ENCODE data around the gene TMEM163. TPM values are rescaled to one million over a fixed set of nuclear protein-coding genes. Genes with fewer than 3 reads are reported as not detected.

TMEM163 gene
- total RNA-seq, 1 donor, result not detected

DNA sequence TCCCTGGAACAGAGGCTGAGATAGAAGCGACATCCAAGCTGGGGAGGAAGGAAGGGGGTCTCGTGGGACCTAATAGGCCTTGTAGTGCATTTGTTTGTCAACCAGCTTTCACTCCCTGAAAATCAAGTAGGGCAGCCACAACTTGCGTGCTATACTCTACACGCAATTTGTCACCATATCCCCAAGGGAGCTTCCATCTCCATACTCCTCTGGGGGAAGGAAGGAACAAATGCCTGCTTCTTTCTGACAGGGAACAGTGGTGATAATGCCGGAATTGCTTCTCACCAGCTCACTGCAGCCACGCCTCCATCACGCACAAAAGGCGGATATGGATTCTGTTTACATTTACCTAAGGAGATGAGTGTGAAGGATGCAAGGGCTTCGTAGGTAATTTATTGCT is 213.4 kb downstream of the TMEM163 start:
- Histone ChIP-seq H2AFZ (ENCODE audit: low read length) (no peak overlapping the region), H3K79me2 (ENCODE audit: insufficient read depth, low read length) (no peaks in the 10 kb centered on the region), H3K4me1 (ENCODE audit: insufficient read depth, low read length) (no peaks in the 10 kb centered on the region), H3K27me3 (ENCODE audit: insufficient read depth, low read length) (peaks cover 6% of the 10 kb centered on the region), H3K36me3 (ENCODE audit: insufficient read depth, low read length) (no peaks in the 10 kb centered on the region), H4K20me1 (ENCODE audit: insufficient read depth, low read length) (no peaks in the 10 kb centered on the region), H3K4me3 (ENCODE audit: insufficient read depth, low read length) (no peak overlapping the region), H3K4me2 (ENCODE audit: insufficient read depth, low read length) (no peak overlapping the region), H3K27ac (ENCODE audit: low read depth, low read length) (no peak overlapping the region), H3K9me3 (ENCODE audit: low read depth, low read length) (no peaks in the 10 kb centered on the region)
- DNase-seq (ENCODE audit: insufficient read length, low spot score, missing footprints), result no peak
- TF ChIP-seq, protein P1, sequence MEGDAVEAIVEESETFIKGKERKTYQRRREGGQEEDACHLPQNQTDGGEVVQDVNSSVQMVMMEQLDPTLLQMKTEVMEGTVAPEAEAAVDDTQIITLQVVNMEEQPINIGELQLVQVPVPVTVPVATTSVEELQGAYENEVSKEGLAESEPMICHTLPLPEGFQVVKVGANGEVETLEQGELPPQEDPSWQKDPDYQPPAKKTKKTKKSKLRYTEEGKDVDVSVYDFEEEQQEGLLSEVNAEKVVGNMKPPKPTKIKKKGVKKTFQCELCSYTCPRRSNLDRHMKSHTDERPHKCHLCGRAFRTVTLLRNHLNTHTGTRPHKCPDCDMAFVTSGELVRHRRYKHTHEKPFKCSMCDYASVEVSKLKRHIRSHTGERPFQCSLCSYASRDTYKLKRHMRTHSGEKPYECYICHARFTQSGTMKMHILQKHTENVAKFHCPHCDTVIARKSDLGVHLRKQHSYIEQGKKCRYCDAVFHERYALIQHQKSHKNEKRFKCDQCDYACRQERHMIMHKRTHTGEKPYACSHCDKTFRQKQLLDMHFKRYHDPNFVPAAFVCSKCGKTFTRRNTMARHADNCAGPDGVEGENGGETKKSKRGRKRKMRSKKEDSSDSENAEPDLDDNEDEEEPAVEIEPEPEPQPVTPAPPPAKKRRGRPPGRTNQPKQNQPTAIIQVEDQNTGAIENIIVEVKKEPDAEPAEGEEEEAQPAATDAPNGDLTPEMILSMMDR (IDR thresholded peaks at IDR 0.05; ENCODE audit: extremely low read depth, low read depth, low read length), result no peak

DNA sequence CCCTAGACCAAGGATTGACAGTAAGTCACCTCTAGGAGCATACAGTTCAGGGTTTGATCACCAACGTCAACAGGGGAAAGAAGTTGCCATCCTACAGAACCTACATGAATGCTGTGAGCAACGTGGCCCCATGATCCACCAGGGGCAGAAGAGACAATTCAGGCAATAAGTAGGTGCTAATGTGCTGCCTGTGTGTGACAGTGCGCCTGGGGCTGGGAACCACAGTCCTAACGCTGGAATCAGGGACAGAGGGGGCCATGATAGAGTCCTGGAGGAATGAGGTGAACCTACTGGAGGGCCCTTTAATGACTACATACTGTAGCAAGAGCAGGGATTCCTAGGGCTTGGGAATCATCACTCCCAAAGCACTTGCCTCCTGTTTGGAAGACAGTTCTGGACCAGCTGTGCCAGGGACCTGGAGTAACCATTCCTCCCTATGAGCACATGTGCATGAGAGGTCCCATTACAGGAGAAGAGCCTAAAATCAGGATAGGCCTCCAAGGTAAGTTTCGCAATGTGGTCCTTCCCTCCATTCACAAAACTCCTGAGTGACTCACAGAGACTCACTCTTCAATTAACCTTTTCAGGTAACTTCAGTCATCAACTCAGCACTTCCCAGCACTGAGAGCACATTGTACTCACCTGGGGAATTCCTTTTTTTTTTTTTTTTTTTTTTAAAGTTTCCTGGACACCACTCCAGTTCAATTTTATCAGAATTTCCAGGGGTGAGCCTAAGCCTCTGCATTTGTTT is 214.0 kb downstream of the TMEM163 start:
- Histone ChIP-seq H3K27ac (ENCODE audit: low read depth, low read length) (no peak overlapping the region), H3K27me3 (ENCODE audit: insufficient read depth, low read length) (peaks cover 6% of the 10 kb centered on the region), H3K36me3 (ENCODE audit: insufficient read depth, low read length) (no peaks in the 10 kb centered on the region), H4K20me1 (ENCODE audit: insufficient read depth, low read length) (no peaks in the 10 kb centered on the region), H2AFZ (ENCODE audit: low read length) (no peak overlapping the region), H3K4me3 (ENCODE audit: insufficient read depth, low read length) (no peak overlapping the region), H3K79me2 (ENCODE audit: insufficient read depth, low read length) (no peaks in the 10 kb centered on the region), H3K4me1 (ENCODE audit: insufficient read depth, low read length) (no peaks in the 10 kb centered on the region), H3K9me3 (ENCODE audit: low read depth, low read length) (no peaks in the 10 kb centered on the region), H3K4me2 (ENCODE audit: insufficient read depth, low read length) (no peak overlapping the region)
- TF ChIP-seq, protein P1 (IDR thresholded peaks at IDR 0.05; ENCODE audit: extremely low read depth, low read depth, low read length), result no peak
- DNase-seq (ENCODE audit: insufficient read length, low spot score, missing footprints), result no peak

DNA sequence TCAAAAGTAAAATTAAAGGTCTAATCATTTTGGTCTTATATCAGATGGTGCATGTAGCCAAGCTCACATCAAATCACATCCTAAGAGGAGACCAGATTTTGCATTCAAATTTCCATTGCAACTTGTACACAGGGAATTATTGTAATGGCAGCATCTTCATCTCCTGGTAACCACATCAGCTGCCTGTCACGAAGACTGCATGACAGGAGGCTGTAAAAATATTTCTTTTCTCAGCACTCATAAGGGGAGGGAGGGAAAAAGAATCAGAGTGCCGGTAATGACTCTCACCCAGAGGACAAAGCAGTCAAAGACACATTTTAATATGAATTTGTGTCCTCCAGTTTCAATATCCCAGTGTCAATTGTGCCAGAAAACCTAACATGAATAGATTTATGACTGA is 216.7 kb downstream of the TMEM163 start:
- Histone ChIP-seq H3K4me3 (ENCODE audit: insufficient read depth, low read length) (no peak overlapping the region), H3K36me3 (ENCODE audit: insufficient read depth, low read length) (no peaks in the 10 kb centered on the region), H3K4me1 (ENCODE audit: insufficient read depth, low read length) (no peaks in the 10 kb centered on the region), H3K27me3 (ENCODE audit: insufficient read depth, low read length) (peaks cover 6% of the 10 kb centered on the region), H3K27ac (ENCODE audit: low read depth, low read length) (no peak overlapping the region), H3K4me2 (ENCODE audit: insufficient read depth, low read length) (no peak overlapping the region), H3K9me3 (ENCODE audit: low read depth, low read length) (no peaks in the 10 kb centered on the region), H2AFZ (ENCODE audit: low read length) (no peak overlapping the region), H3K79me2 (ENCODE audit: insufficient read depth, low read length) (no peaks in the 10 kb centered on the region), H4K20me1 (ENCODE audit: insufficient read depth, low read length) (no peaks in the 10 kb centered on the region)
- DNase-seq (ENCODE audit: insufficient read length, low spot score, missing footprints), result no peak
- TF ChIP-seq, protein P1 (IDR thresholded peaks at IDR 0.05; ENCODE audit: extremely low read depth, low read depth, low read length), result no peak

DNA sequence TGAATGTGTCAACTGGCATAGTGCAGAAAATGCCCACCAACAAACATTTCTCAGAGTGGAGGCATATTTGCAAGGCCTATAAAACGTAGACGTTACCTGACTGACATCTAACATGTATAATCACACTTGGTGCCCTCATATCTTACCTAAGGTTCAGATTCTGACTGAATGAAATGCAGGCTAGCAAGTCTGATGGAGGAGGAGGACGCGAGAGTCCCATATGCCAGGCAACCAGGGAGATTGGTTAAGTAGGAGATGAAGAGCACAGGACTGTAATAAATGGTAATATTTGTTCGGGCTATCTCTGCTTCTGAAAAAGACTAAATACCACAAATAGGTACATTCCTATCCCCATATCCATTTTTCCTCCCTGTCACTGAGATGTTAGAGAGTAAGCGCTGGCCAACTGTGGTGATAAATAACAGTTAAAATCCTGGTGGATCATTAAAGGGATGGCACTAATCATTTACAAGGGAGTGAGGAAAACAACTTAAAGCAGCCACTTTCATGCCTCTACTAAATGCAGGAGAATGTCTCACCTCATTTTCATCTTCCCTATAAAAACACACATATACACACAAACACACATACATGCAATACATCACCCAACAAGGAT is 217.2 kb downstream of the TMEM163 start:
- H2AFZ ChIP-seq (ENCODE audit: low read length), result no peak overlapping the region
- DNase-seq (ENCODE audit: insufficient read length, low spot score, missing footprints), result no peak
- H3K79me2 ChIP-seq (ENCODE audit: insufficient read depth, low read length), result no peaks in the 10 kb centered on the region
- no peaks in the 10 kb centered on the region for H3K4me1 ChIP-seq (ENCODE audit: insufficient read depth, low read length)
- peaks cover 6% of the 10 kb centered on the region for H3K27me3 ChIP-seq (ENCODE audit: insufficient read depth, low read length)
- H3K36me3 ChIP-seq (ENCODE audit: insufficient read depth, low read length), result no peaks in the 10 kb centered on the region
- no peaks in the 10 kb centered on the region for H4K20me1 ChIP-seq (ENCODE audit: insufficient read depth, low read length)
- no peaks in the 10 kb centered on the region for H3K9me3 ChIP-seq (ENCODE audit: low read depth, low read length)
- TF ChIP-seq, protein P1 (IDR thresholded peaks at IDR 0.05; ENCODE audit: extremely low read depth, low read depth, low read length), result no peak
- no peak overlapping the region for H3K4me3 ChIP-seq (ENCODE audit: insufficient read depth, low read length)
- H3K27ac ChIP-seq (ENCODE audit: low read depth, low read length), result no peak overlapping the region
- H3K4me2 ChIP-seq (ENCODE audit: insufficient read depth, low read length), result no peak overlapping the region

Measured in osteoblast (primary cell).